ENCODE measurements around the gene ATP6V1B1.

The ATP6V1B1 gene

DNA sequence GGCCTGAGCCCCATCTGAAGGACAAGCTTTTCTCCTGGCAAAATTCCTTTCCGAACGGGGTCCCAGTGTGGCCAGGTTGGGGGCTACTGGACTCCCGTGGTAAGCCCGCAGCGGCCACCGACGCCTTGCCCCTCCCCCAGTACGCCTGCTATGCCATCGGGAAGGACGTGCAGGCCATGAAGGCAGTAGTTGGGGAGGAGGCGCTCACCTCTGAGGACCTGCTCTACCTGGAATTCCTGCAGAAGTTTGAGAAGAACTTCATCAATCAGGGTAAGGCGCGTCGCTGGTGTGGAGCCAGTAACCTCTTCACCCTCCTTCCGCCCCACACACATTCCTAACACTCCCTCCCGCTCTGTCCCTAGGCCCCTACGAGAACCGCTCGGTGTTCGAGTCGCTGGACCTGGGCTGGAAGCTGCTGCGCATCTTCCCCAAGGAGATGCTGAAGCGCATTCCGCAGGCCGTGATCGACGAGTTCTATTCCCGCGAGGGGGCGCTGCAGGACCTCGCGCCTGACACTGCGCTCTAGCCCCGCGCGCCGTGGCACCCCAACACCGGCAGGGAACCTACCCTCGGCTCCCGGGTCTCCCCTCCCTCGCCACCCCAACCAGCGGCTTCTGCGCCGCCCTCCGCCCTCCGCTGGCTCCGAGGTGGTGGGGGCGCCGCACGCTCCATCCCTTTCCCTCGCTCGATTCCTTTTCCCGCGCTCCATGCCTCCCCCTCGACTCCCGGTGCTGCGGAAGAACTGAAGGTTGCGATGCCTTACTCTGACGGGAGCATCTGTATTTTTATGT lies 29.1 kb downstream of the ATP6V1B1 start:
- peak overlapping the region in 1 of 2 donors; percentile 16 for H3K9ac ChIP-seq (ENCODE audit: low read depth in 1 of 2, low read length in 2 of 2)

DNA sequence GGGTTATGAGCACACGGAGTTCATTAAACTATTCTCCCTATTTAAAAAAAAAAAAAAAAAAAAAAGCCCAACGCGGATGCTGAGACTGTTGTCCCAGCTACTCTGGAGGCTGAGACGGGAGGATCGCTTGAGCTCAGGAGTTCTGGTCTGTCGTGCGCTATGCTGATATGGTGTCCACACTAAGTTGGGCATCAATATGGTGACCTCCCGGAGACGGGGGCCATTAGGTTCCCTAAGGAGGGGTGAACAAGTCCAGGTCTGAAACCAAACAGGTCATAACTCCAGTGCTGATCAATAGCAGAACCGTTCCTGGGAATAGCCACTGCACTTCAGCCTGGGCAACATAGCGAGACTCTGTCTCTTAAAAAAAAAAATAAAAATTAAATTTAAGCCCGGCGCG lies 29.8 kb downstream of the ATP6V1B1 start:
- Histone ChIP-seq H3K4me1 (ENCODE audit: control insufficient read depth in 1 of 2, insufficient read depth in 2 of 2, low read length in 2 of 2) (no peaks in the 10 kb centered on the region), H3K9me3 (ENCODE audit: control insufficient read depth in 1 of 2, low read length in 2 of 2) (no peaks in the 10 kb centered on the region), H3K4me3 (ENCODE audit: low read depth in 1 of 2, low read length in 2 of 2) (no peak overlapping the region), H3K27ac (ENCODE audit: low read depth, low read length) (no peak overlapping the region), H3K27me3 (ENCODE audit: control insufficient read depth in 1 of 2, insufficient read depth in 2 of 2, low read length in 2 of 2) (peaks cover 7 to 11% of the 10 kb centered on the region in 2 donors), H3K9ac (ENCODE audit: low read depth in 1 of 2, low read length in 2 of 2) (peak overlapping the region in 1 of 2 donors; percentile 16), H3K36me3 (ENCODE audit: control insufficient read depth in 1 of 2, insufficient read depth in 2 of 2, low read length in 2 of 2) (no peaks in the 10 kb centered on the region)

More for the DNA sequence above, 29.1 kb downstream of the ATP6V1B1 start:
- Histone ChIP-seq H3K27me3 (ENCODE audit: control insufficient read depth in 1 of 2, insufficient read depth in 2 of 2, low read length in 2 of 2) (peaks cover 7 to 11% of the 10 kb centered on the region in 2 donors), H3K27ac (ENCODE audit: low read depth, low read length) (no peak overlapping the region), H3K4me3 (ENCODE audit: low read depth in 1 of 2, low read length in 2 of 2) (peak overlapping the region; percentile 48), H3K4me1 (ENCODE audit: control insufficient read depth in 1 of 2, insufficient read depth in 2 of 2, low read length in 2 of 2) (no peaks in the 10 kb centered on the region), H3K9me3 (ENCODE audit: control insufficient read depth in 1 of 2, low read length in 2 of 2) (no peaks in the 10 kb centered on the region), H3K36me3 (ENCODE audit: control insufficient read depth in 1 of 2, insufficient read depth in 2 of 2, low read length in 2 of 2) (no peaks in the 10 kb centered on the region)

DNA sequence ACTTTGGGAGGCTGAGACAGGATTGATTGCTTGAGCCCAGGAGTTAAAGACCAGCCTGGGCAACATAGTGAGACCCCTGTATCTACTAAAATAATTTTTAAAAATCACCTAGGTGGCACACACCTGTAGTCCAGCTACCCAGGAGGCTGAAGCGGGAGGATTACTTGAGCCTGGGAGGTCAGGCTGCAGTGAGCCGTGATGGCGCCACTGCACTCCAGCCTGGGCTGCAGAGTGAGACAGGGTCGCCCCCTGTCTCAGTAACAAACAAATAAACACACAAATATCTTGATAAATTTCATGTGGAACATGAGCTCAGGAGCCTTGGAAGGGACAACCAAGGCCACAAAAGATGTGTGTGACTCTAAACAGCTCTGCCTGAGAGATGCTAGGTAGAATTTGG lies 31.0 kb downstream of the ATP6V1B1 start:
- Histone ChIP-seq H3K27ac (ENCODE audit: low read depth, low read length) (no peak overlapping the region), H3K4me1 (ENCODE audit: control insufficient read depth in 1 of 2, insufficient read depth in 2 of 2, low read length in 2 of 2) (no peaks in the 10 kb centered on the region), H3K36me3 (ENCODE audit: control insufficient read depth in 1 of 2, insufficient read depth in 2 of 2, low read length in 2 of 2) (no peaks in the 10 kb centered on the region), H3K4me3 (ENCODE audit: low read depth in 1 of 2, low read length in 2 of 2) (no peak overlapping the region), H3K27me3 (ENCODE audit: control insufficient read depth in 1 of 2, insufficient read depth in 2 of 2, low read length in 2 of 2) (peaks cover 7 to 11% of the 10 kb centered on the region in 2 donors), H3K9me3 (ENCODE audit: control insufficient read depth in 1 of 2, low read length in 2 of 2) (no peaks in the 10 kb centered on the region), H3K9ac (ENCODE audit: low read depth in 1 of 2, low read length in 2 of 2) (no peak overlapping the region)

DNA sequence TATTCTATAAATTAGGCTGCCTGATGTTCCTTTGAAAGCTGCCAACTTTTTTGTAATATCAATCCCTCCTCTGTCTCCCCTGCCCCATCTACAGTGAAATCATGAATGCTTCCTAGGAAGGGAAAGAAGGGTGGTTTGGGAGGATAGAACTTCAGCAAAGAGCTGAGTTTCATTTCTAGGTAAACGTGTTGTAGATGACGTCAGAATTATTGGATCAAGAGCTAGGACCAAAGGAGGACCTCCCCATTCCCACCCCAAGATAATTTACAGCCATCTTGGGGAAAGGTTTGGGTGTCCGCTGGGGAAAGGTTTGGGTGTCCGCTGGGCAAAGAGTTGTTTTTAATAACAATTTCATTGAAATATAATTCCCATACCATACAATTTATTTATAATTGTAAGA lies 31.5 kb downstream of the ATP6V1B1 start:
- Histone ChIP-seq H3K4me1 (ENCODE audit: control insufficient read depth in 1 of 2, insufficient read depth in 2 of 2, low read length in 2 of 2) (no peaks in the 10 kb centered on the region), H3K9me3 (ENCODE audit: control insufficient read depth in 1 of 2, low read length in 2 of 2) (no peaks in the 10 kb centered on the region), H3K4me3 (ENCODE audit: low read depth in 1 of 2, low read length in 2 of 2) (no peak overlapping the region), H3K27ac (ENCODE audit: low read depth, low read length) (no peak overlapping the region), H3K27me3 (ENCODE audit: control insufficient read depth in 1 of 2, insufficient read depth in 2 of 2, low read length in 2 of 2) (peaks cover 5 to 11% of the 10 kb centered on the region in 2 donors), H3K9ac (ENCODE audit: low read depth in 1 of 2, low read length in 2 of 2) (no peak overlapping the region), H3K36me3 (ENCODE audit: control insufficient read depth in 1 of 2, insufficient read depth in 2 of 2, low read length in 2 of 2) (no peaks in the 10 kb centered on the region)

DNA sequence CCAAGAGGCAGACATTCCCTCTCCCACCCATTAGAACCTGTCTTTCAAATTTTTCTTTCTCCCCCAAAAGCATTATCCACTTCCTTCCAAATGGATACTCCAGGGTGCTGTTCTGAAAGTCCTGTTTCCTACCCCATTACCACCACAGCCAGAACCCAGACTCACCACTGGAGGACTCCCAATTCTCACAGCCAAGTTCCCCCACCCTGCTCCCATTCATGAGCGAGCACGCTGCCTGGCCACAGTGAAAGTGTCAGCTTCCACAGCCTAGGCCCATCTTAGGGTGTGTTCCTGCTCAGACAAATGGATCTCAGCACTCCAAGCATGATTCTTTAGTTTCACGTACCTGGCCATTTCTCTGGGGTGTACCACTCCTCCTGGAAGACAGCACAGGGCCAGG lies 38.9 kb downstream of the ATP6V1B1 start:
- Histone ChIP-seq H3K27me3 (ENCODE audit: control insufficient read depth in 1 of 2, insufficient read depth in 2 of 2, low read length in 2 of 2) (no peaks in the 10 kb centered on the region), H3K4me1 (ENCODE audit: control insufficient read depth in 1 of 2, insufficient read depth in 2 of 2, low read length in 2 of 2) (peaks cover 7 to 17% of the 10 kb centered on the region in 2 donors), H3K4me3 (ENCODE audit: low read depth in 1 of 2, low read length in 2 of 2) (no peak overlapping the region), H3K9ac (ENCODE audit: low read depth in 1 of 2, low read length in 2 of 2) (no peak overlapping the region), H3K27ac (ENCODE audit: low read depth, low read length) (no peak overlapping the region), H3K36me3 (ENCODE audit: control insufficient read depth in 1 of 2, insufficient read depth in 2 of 2, low read length in 2 of 2) (no peaks in the 10 kb centered on the region), H3K9me3 (ENCODE audit: control insufficient read depth in 1 of 2, low read length in 2 of 2) (no peaks in the 10 kb centered on the region)

DNA sequence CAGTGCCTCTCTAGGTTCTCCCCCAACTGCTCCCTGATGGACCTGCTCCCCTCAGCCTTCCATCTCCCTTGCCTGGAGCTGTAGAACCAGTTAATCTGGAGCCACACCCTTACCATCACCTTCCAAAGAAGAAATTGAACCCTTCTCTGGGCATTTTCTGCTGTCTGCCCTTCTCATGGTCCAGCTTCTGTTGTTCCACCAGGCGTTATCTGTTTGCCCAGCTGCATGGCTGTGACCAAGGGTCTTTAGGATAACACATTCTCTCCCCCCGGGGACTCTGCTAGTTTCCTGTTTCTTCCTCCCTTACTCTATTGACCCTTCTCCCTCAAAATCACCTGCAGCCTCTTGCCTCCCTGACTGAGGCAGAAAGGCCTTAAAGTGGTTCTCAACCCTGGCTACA lies 39.5 kb downstream of the ATP6V1B1 start:
- Histone ChIP-seq H3K4me3 (ENCODE audit: low read depth in 1 of 2, low read length in 2 of 2) (no peak overlapping the region), H3K27me3 (ENCODE audit: control insufficient read depth in 1 of 2, insufficient read depth in 2 of 2, low read length in 2 of 2) (no peaks in the 10 kb centered on the region), H3K27ac (ENCODE audit: low read depth, low read length) (no peak overlapping the region), H3K9me3 (ENCODE audit: control insufficient read depth in 1 of 2, low read length in 2 of 2) (no peaks in the 10 kb centered on the region), H3K9ac (ENCODE audit: low read depth in 1 of 2, low read length in 2 of 2) (no peak overlapping the region), H3K36me3 (ENCODE audit: control insufficient read depth in 1 of 2, insufficient read depth in 2 of 2, low read length in 2 of 2) (no peaks in the 10 kb centered on the region), H3K4me1 (ENCODE audit: control insufficient read depth in 1 of 2, insufficient read depth in 2 of 2, low read length in 2 of 2) (peaks cover 7 to 17% of the 10 kb centered on the region in 2 donors)

DNA sequence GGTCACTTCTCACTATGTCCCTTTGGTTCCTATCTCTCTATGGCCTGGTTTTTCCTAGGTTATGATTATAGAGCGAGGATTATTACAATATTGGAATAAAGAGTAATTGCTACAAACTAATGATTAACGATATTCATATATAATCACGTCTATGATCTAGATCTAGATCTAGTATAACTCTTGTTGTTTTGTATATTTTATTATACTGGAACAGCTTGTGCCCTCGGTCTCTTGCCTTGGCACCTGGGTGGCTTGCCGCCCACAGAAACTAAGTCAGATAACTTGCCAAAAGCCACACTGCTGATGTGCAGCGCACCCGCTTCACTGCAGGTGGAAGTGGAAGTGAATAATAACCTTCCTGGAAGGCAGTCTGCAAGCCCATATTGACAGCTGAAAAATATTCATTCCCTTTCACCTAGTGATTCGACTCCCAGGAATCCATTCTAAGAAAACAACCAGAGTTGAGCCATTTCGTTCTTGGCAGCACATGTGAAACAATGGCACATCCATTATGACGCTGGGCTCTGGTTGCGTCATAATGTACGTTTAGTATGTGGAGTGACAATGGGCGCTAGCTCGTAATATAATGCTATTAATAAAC lies 42.0 kb downstream of the ATP6V1B1 start:
- peak overlapping the region; percentile 63 to 77 for H3K9ac ChIP-seq (ENCODE audit: low read depth in 1 of 2, low read length in 2 of 2)
- peak overlapping the region; percentile 56 to 79 for H3K4me3 ChIP-seq (ENCODE audit: low read depth in 1 of 2, low read length in 2 of 2)
- no peaks in the 10 kb centered on the region for H3K36me3 ChIP-seq (ENCODE audit: control insufficient read depth in 1 of 2, insufficient read depth in 2 of 2, low read length in 2 of 2)
- H3K4me1 ChIP-seq (ENCODE audit: control insufficient read depth in 1 of 2, insufficient read depth in 2 of 2, low read length in 2 of 2) = peaks cover 7 to 17% of the 10 kb centered on the region in 2 donors
- no peaks in the 10 kb centered on the region for H3K9me3 ChIP-seq (ENCODE audit: control insufficient read depth in 1 of 2, low read length in 2 of 2)
- no peaks in the 10 kb centered on the region for H3K27me3 ChIP-seq (ENCODE audit: control insufficient read depth in 1 of 2, insufficient read depth in 2 of 2, low read length in 2 of 2)
- H3K27ac ChIP-seq (ENCODE audit: low read depth, low read length) = no peak overlapping the region

DNA sequence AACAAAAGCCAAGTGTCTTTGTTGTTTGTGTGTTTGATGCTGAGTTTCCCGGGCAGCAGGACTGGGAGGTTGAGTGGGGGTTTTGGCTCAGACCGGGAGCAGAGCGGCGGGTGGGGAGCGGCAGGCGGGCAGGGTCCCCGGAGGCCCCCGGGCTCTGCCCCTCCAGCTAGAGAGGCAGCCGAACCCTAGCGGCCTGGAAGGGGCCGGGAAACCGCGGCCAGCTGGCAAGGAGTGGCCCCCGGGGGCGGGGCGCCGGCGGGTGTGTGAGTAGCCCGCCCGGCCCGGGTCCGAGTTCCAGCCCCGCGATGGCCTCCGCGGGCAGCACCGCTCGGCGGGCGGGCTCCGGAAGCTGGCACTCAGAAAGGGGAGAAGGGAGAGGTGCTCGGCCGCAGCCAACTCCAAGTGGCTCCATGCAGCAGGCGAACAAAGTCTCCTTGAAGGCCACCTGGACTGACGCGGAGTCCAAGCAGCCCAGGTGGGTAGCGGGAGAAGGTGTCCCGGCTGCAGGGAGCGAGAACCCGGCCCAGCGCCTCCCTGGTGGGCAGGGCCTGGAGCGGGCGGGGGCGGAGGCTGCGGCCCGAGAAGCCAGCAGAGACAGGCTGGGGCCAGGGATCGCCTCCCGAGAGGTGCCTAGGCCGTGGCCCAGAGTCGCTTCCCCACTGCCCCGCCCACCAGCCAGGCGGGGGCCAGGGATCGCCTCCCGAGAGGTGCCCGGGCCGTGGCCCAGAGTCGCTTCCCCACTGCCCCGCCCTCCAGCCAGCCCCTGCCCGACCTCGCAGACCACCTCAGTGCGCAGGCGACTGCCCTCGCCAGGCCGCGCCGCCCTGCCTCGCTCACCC lies 42.9 kb downstream of the ATP6V1B1 start, which contains the start of gene ANKRD53:
TSS of gene ANKRD53 (plus strand) at position 290 of the 839 bp plus-strand sequence. CDS start at position 306, 16 bp downstream.
- peak within 1 kb of the TSS; percentile 34 for H3K27ac ChIP-seq (ENCODE audit: low read depth, low read length)

DNA sequence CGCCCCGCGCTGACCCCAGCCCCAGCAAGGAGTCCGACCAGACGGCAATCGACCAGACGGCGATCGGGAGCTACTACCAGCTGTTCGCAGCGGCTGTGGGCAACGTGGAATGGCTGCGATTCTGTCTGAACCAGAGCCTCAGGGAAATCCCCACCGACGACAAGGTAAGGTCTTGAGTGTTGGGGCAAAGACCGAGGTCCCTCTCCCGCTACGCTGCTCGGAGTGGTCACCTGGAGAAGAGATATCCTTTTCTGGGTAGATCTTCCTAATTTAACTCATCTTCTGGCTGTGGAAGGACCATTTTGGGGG lies 43.4 kb downstream of the ATP6V1B1 start:
- peak overlapping the region; percentile 51 to 55 for H3K9ac ChIP-seq (ENCODE audit: low read depth in 1 of 2, low read length in 2 of 2)
- H3K4me3 ChIP-seq (ENCODE audit: low read depth in 1 of 2, low read length in 2 of 2) = peak overlapping the region; percentile 56 to 79
- no peak overlapping the region for H3K27ac ChIP-seq (ENCODE audit: low read depth, low read length)
- no peaks in the 10 kb centered on the region for H3K27me3 ChIP-seq (ENCODE audit: control insufficient read depth in 1 of 2, insufficient read depth in 2 of 2, low read length in 2 of 2)
- peaks cover 0 to 3% of the 10 kb centered on the region in 2 donors for H3K36me3 ChIP-seq (ENCODE audit: control insufficient read depth in 1 of 2, insufficient read depth in 2 of 2, low read length in 2 of 2)
- H3K9me3 ChIP-seq (ENCODE audit: control insufficient read depth in 1 of 2, low read length in 2 of 2) = no peaks in the 10 kb centered on the region
- peaks cover 7 to 17% of the 10 kb centered on the region in 2 donors for H3K4me1 ChIP-seq (ENCODE audit: control insufficient read depth in 1 of 2, insufficient read depth in 2 of 2, low read length in 2 of 2)

More for the DNA sequence above, 42.9 kb downstream of the ATP6V1B1 start, which contains the start of gene ANKRD53:
- no peaks in the 10 kb centered on the region for H3K9me3 ChIP-seq (ENCODE audit: control insufficient read depth in 1 of 2, low read length in 2 of 2)
- no peaks in the 10 kb centered on the region for H3K27me3 ChIP-seq (ENCODE audit: control insufficient read depth in 1 of 2, insufficient read depth in 2 of 2, low read length in 2 of 2)
- H3K9ac ChIP-seq (ENCODE audit: low read depth in 1 of 2, low read length in 2 of 2) = peak within 1 kb of the TSS; percentile 63 to 77
- peaks cover 7 to 17% of the 10 kb centered on the region in 2 donors for H3K4me1 ChIP-seq (ENCODE audit: control insufficient read depth in 1 of 2, insufficient read depth in 2 of 2, low read length in 2 of 2)
- no peaks in the 10 kb centered on the region for H3K36me3 ChIP-seq (ENCODE audit: control insufficient read depth in 1 of 2, insufficient read depth in 2 of 2, low read length in 2 of 2)
- peak within 1 kb of the TSS; percentile 56 to 79 for H3K4me3 ChIP-seq (ENCODE audit: low read depth in 1 of 2, low read length in 2 of 2)

DNA sequence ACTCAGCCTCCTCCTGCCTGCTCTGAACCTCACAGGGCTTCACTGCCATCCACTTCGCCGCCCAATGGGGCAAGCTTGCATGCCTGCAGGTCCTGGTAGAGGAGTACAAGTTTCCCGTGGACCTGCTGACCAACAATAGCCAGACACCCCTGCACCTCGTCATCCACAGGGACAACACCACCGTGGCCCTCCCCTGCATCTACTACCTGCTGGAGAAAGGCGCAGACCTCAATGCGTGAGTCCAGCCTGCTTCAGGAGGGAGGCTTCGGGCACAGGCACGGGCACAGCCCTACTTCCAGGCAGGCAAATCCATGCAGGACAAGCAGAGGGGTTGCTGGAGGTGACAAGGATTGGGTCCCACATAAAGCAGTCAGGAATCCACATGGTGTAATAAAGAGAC lies 43.9 kb downstream of the ATP6V1B1 start:
- Histone ChIP-seq H3K27me3 (ENCODE audit: control insufficient read depth in 1 of 2, insufficient read depth in 2 of 2, low read length in 2 of 2) (no peaks in the 10 kb centered on the region), H3K4me3 (ENCODE audit: low read depth in 1 of 2, low read length in 2 of 2) (no peak overlapping the region), H3K9me3 (ENCODE audit: control insufficient read depth in 1 of 2, low read length in 2 of 2) (no peaks in the 10 kb centered on the region), H3K4me1 (ENCODE audit: control insufficient read depth in 1 of 2, insufficient read depth in 2 of 2, low read length in 2 of 2) (peaks cover 7 to 19% of the 10 kb centered on the region in 2 donors), H3K9ac (ENCODE audit: low read depth in 1 of 2, low read length in 2 of 2) (no peak overlapping the region), H3K36me3 (ENCODE audit: control insufficient read depth in 1 of 2, insufficient read depth in 2 of 2, low read length in 2 of 2) (peaks cover 0 to 3% of the 10 kb centered on the region in 2 donors), H3K27ac (ENCODE audit: low read depth, low read length) (no peak overlapping the region)

All from duodenal mucosa (tissue), 2 donors.